Retinal pigment epithelial cell (primary cell): ENCODE data around the gene PI16.

Source experiments
- DNase-seq: peaks from one replicate; pipeline ENCODE4 v3.0.0-alpha.2; 2010; ENCODE audit warnings: low read depth
- H3K4me3 ChIP-seq: 2 replicates; pipeline ENCODE4 v1.5.1; 2011; ENCODE audit warnings: mild to moderate bottlenecking, low read length, control low read depth, moderate library complexity
- CTCF ChIP-seq: conservative IDR thresholded peaks from 2 replicates; pipeline ENCODE4 v1.5.1; 2011; ENCODE audit warnings: low read depth, low read length, control low read depth, inconsistent platforms

PI16 gene

GRCh38 chr6:36979347-36979742, 24.8 kb downstream of the PI16 start:
- peak; percentile 66 for TF ChIP-seq CTCF
- no peak for DNase-seq
- H3K4me3 ChIP-seq = no peak overlapping the region

- DNase-seq = no peak
- no peak for TF ChIP-seq CTCF
- no peak overlapping the region for H3K4me3 ChIP-seq
These were observed 25.6 kb downstream of the PI16 start for GRCh38 chr6:36980129-36980528.

GRCh38 chr6:36980876-36981619, 26.5 kb downstream of the PI16 start:
- TF ChIP-seq CTCF = peak; percentile 22
- no peak for DNase-seq
- H3K4me3 ChIP-seq = no peak overlapping the region

GRCh38 chr6:36983538-36983937, 29.0 kb downstream of the PI16 start:
- DNase-seq = no peak
- no peak for TF ChIP-seq CTCF
- no peak overlapping the region for H3K4me3 ChIP-seq

- peak overlapping the region; percentile 95 for H3K4me3 ChIP-seq
- no peak for DNase-seq
- TF ChIP-seq CTCF = no peak
These were observed 30.3 kb downstream of the PI16 start for GRCh38 chr6:36984581-36985416.

GRCh38 chr6:36985417-36985807, 30.9 kb downstream of the PI16 start:
- TF ChIP-seq CTCF = no peak
- peak overlapping the region; percentile 95 for H3K4me3 ChIP-seq
- DNase-seq = no peak
